Kidney (tissue), 14 donors: ENCODE data around the gene INPP5E. TPM values are rescaled to one million over a fixed set of nuclear protein-coding genes. Genes with fewer than 3 reads are reported as not detected.

Experiments used
- DNase-seq, 5 donors: peaks; one replicate each; pipeline ENCODE4 v3.0.0-alpha.2; 2013 to 2020
- FAIRE-seq: peaks from 2 replicates; lab custom pipeline; 2012; peaks lifted over from hg19 to GRCh38; lab: Jason Lieb, UNC
- H3K27ac ChIP-seq, 2 donors: one replicate each; pipeline ENCODE4 v1.7.0; 2013; ENCODE audit warnings: low read depth in 2 of 2, low read length in 2 of 2, inconsistent platforms in 1 of 2
- H3K27me3 ChIP-seq: one replicate; pipeline ENCODE4 v1.7.1; 2013; ENCODE audit warnings: low read length, inconsistent platforms; ENCODE audit not compliant: control insufficient read depth, insufficient read depth
- H3K36me3 ChIP-seq, 3 donors: one replicate each; pipeline versions ENCODE4 v1.7.0 to v1.7.1; 2013; ENCODE audit warnings: low read length in 3 of 3, control low read depth in 1 of 3, inconsistent platforms in 1 of 3; ENCODE audit not compliant: insufficient read depth in 3 of 3, control insufficient read depth in 2 of 3
- H3K4me1 ChIP-seq, 3 donors: one replicate each; pipeline versions ENCODE4 v1.7.0 to v1.7.1; 2013; ENCODE audit warnings: low read length in 3 of 3, inconsistent platforms in 1 of 3, low read depth in 1 of 3; ENCODE audit not compliant: control insufficient read depth in 2 of 3, insufficient read depth in 2 of 3
- H3K4me3 ChIP-seq, 3 donors: one replicate each; pipeline versions ENCODE4 v1.7.0 to v1.8.1; 2013; ENCODE audit warnings: low read length in 3 of 3, control low read depth in 1 of 3, inconsistent platforms in 1 of 3
- H3K9ac ChIP-seq, 3 donors: one replicate each; pipeline versions ENCODE4 v1.7.0 to v1.7.1; 2013; ENCODE audit warnings: low read length in 3 of 3, control low read depth in 1 of 3, inconsistent platforms in 1 of 3
- H3K9me3 ChIP-seq, 3 donors: one replicate each; pipeline versions ENCODE4 v1.7.0 to v1.7.1; 2013; ENCODE audit warnings: low read length in 3 of 3, control low read depth in 1 of 3, inconsistent platforms in 1 of 3; ENCODE audit not compliant: control insufficient read depth in 2 of 3, insufficient read depth in 1 of 3
- intact Hi-C: fragments of 100-400 bp; cut with DNase I; formaldehyde crosslinking; loops from one replicate; pipeline ENCODE4 v1.11.1; 2022
- polyA plus RNA-seq: library from polyadenylated mRNA; stranded (reverse); fragments of 350-450 nt; fragmentation: Illumina TruSeq; extraction: RNeasy Lipid Tissue Mini Kit (QIAGEN cat#74804); gene quantifications from one replicate; pipeline ENCODE4 v1.2.3, GENCODE V29; 2014; ENCODE audit warnings: low read depth, low replicate concordance; ENCODE audit not compliant: insufficient read depth
- total RNA-seq: library from RNA; stranded (reverse); fragmentation: NEBNext Ultra II Directional; extraction: Animal tissue kit (Norgen Biotek cat#: 25700); gene quantifications from one replicate; pipeline ENCODE4 v1.2.1, GENCODE V29; 2021
- TF ChIP-seq, protein P1 (sequence below): IDR thresholded peaks from 3 replicates; pipeline ENCODE4 v1.5.1; 2012; ENCODE audit warnings: mild to moderate bottlenecking, moderate library complexity, borderline replicate concordance; ENCODE audit not compliant: insufficient read depth; ENCODE audit errors: extremely low read depth
- donor health status: control.
- donor health status: control.
- donor health status: control.
- donor health status: control.
- donor health status: control.
- donor health status: DM: yes; HTN: yes; CAD: no.
- donor health status: Normal renal cell carcinoma (clear cell type).

INPP5E gene
- total and polyA plus RNA-seq, 2 donors from 2014 or later, result 6.9 to 14.0 TPM

- no peaks in the 10 kb centered on the region for H3K27me3 ChIP-seq
- peaks cover 0 to 71% (median 52%) of the 10 kb centered on the region in 3 donors for H3K36me3 ChIP-seq
- TF ChIP-seq, protein P1, sequence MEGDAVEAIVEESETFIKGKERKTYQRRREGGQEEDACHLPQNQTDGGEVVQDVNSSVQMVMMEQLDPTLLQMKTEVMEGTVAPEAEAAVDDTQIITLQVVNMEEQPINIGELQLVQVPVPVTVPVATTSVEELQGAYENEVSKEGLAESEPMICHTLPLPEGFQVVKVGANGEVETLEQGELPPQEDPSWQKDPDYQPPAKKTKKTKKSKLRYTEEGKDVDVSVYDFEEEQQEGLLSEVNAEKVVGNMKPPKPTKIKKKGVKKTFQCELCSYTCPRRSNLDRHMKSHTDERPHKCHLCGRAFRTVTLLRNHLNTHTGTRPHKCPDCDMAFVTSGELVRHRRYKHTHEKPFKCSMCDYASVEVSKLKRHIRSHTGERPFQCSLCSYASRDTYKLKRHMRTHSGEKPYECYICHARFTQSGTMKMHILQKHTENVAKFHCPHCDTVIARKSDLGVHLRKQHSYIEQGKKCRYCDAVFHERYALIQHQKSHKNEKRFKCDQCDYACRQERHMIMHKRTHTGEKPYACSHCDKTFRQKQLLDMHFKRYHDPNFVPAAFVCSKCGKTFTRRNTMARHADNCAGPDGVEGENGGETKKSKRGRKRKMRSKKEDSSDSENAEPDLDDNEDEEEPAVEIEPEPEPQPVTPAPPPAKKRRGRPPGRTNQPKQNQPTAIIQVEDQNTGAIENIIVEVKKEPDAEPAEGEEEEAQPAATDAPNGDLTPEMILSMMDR, result no peak
- H3K9ac ChIP-seq, result no peak overlapping the region
- intact Hi-C loops, result no loop called here
- no peak overlapping the region for H3K4me3 ChIP-seq
- H3K9me3 ChIP-seq, result no peaks in the 10 kb centered on the region
- no peak overlapping the region for H3K27ac ChIP-seq
- DNase-seq (no peak), FAIRE-seq (no peak)
- no peaks in the 10 kb centered on the region for H3K4me1 ChIP-seq
Measured at GRCh38 chr9:136462664-136463063, 23.0 kb upstream of the INPP5E start.

DNA sequence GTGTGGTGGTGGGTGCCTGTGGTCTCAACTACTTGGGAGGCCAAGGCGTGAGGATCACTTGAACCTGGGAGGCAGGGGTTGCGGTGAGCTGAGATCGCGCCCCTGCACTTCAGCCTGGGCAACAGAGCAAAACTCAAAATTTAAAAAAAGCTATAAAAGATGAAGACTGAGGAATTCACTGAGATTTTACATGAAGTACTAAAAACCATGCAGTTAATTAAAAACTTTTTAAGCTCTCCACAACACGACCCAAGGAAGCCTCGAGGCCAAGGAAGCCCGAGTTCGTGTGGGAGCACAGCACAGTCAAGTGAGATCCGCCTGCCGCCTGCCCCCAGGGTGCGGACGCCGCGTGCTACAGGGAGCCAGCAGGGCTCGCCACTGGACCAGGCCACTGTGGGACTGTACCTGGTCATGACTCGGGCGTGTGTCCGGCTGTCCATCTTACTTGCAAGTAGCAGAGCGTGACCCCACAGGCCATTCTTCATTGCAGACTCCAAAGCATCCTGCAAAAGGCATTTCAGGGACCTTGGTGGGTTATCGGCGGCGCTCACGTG is 21.2 kb upstream of the INPP5E start:
- Histone ChIP-seq H3K4me1 (no peaks in the 10 kb centered on the region), H3K27me3 (no peaks in the 10 kb centered on the region), H3K9ac (no peak overlapping the region), H3K9me3 (no peaks in the 10 kb centered on the region), H3K36me3 (peaks cover 0 to 73% (median 56%) of the 10 kb centered on the region in 3 donors), H3K4me3 (no peak overlapping the region), H3K27ac (no peak overlapping the region)
- TF ChIP-seq, protein P1, result no peak
- intact Hi-C loops, result no loop called here
- FAIRE-seq (no peak), DNase-seq (peak in 1 of 5 donors; percentile 69)

- Histone ChIP-seq H3K27ac (no peak overlapping the region), H3K9ac (no peak overlapping the region), H3K9me3 (no peaks in the 10 kb centered on the region), H3K36me3 (peaks cover 0 to 78% (median 60%) of the 10 kb centered on the region in 3 donors), H3K27me3 (no peaks in the 10 kb centered on the region), H3K4me3 (no peak overlapping the region), H3K4me1 (no peaks in the 10 kb centered on the region)
- TF ChIP-seq, protein P1, result no peak
- FAIRE-seq (no peak), DNase-seq (no peak)
- intact Hi-C loops, result no loop called here
Measured at GRCh38 chr9:136459425-136459824, 19.8 kb upstream of the INPP5E start.

GRCh38 chr9:136457326-136457725 is 17.7 kb upstream of the INPP5E start:
- Histone ChIP-seq H3K36me3 (peaks cover 6 to 71% (median 47%) of the 10 kb centered on the region in 3 donors), H3K9ac (no peak overlapping the region), H3K9me3 (no peaks in the 10 kb centered on the region), H3K4me1 (no peaks in the 10 kb centered on the region), H3K27ac (no peak overlapping the region), H3K27me3 (no peaks in the 10 kb centered on the region), H3K4me3 (no peak overlapping the region)
- FAIRE-seq, result no peak
- intact Hi-C loops, result no loop called here
- no peak for DNase-seq
- TF ChIP-seq, protein P1, result no peak
